IMR-90 (cell line): Measurements from ENCODE around the gene TP63.

Experiments
- CTCF ChIP-seq: conservative IDR thresholded peaks from 2 replicates; pipeline ENCODE4 v1.5.1; 2012; ENCODE audit warnings: mild to moderate bottlenecking, low read depth, low read length, improper control_type of control experiment
- MXI1 ChIP-seq: IDR thresholded peaks from 2 replicates; pipeline ENCODE4 v1.6.1; 2012; ENCODE audit warnings: low read depth, mild to moderate bottlenecking, low read length, moderate library complexity, borderline replicate concordance
- POLR2A ChIP-seq: IDR thresholded peaks from 2 replicates; pipeline ENCODE4 v1.6.1; 2012; ENCODE audit warnings: mild to moderate bottlenecking, low read depth, low read length

GRCh38 chr3:189799366-189799765 lies 168.2 kb downstream of the TP63 start:
- TF ChIP-seq POLR2A: no peak
- TF ChIP-seq MXI1: no peak
- TF ChIP-seq CTCF: no peak
